Smooth muscle cell (in vitro differentiated cells): ENCODE measurements around the gene NAT10. TPM values are rescaled to one million over a fixed set of nuclear protein-coding genes. Genes with fewer than 3 reads are reported as not detected.

ENCODE experiments used
- DNase-seq: peaks from one replicate; lab custom pipeline; 2025; ENCODE audit not compliant: unreplicated experiment; lab: John Stamatoyannopoulos, UW
- H2AFZ ChIP-seq: fragments of 200-600 bp; sonication (generic); 2 replicates; pipeline ENCODE4 v1.6.0; 2016; ENCODE audit warnings: antibody characterized with exemption, low read depth, mild to moderate bottlenecking
- H3F3A ChIP-seq: fragments of 200-600 bp; sonication (generic); 2 replicates; pipeline ENCODE4 v1.6.0; 2017; ENCODE audit warnings: antibody characterized with exemption, low read depth
- H3K27ac ChIP-seq: fragments of 200-600 bp; sonication (generic); 2 replicates; pipeline ENCODE4 v1.5.1; 2016; ENCODE audit warnings: low read depth, mild to moderate bottlenecking
- H3K27me3 ChIP-seq: fragments of 200-600 bp; sonication (generic); 2 replicates; pipeline ENCODE4 v1.6.1; 2016; ENCODE audit warnings: low read depth, mild to moderate bottlenecking
- H3K36me3 ChIP-seq: fragments of 200-600 bp; sonication (generic); 2 replicates; pipeline ENCODE4 v1.5.1; 2016; ENCODE audit warnings: low read depth
- H3K4me1 ChIP-seq: fragments of 200-600 bp; sonication (generic); 2 replicates; pipeline ENCODE4 v1.5.1; 2016; ENCODE audit warnings: low read depth
- H3K4me2 ChIP-seq: fragments of 200-600 bp; sonication (generic); 2 replicates; pipeline ENCODE4 v1.6.0; 2016; ENCODE audit warnings: mild to moderate bottlenecking
- H3K4me3 ChIP-seq: fragments of 200-600 bp; sonication (generic); 2 replicates; pipeline ENCODE4 v1.5.1; 2016; ENCODE audit warnings: mild to moderate bottlenecking
- H3K79me2 ChIP-seq: fragments of 200-600 bp; sonication (generic); 2 replicates; pipeline ENCODE4 v1.6.0; 2016; ENCODE audit warnings: low read depth, mild to moderate bottlenecking
- H3K9ac ChIP-seq: fragments of 200-600 bp; sonication (generic); 2 replicates; pipeline ENCODE4 v1.6.0; 2016; ENCODE audit warnings: low read depth
- H3K9me3 ChIP-seq: fragments of 200-600 bp; sonication (generic); replicated peaks from 2 replicates; pipeline ENCODE4 v1.5.1; 2016; ENCODE audit warnings: low read depth
- H4K20me1 ChIP-seq: fragments of 200-600 bp; sonication (generic); 2 replicates; pipeline ENCODE4 v1.6.0; 2016; ENCODE audit warnings: low read depth
- WGBS: methylation state at CpG from one replicate; pipeline ENCODE4 v1.1.7; 2016; ENCODE audit warnings: low lambda C conversion rate; 5-methylcytosine and 5-hydroxymethylcytosine counted together
- polyA plus RNA-seq: library from polyadenylated mRNA; unstranded; fragments of >200 nt; fragmentation: Nextera tagmentation; extraction: Ambion mirVana; gene quantifications from 2 replicates; pipeline ENCODE4 v1.2.1, GENCODE V29; 2016
- total RNA-seq: library from RNA; depleted of rRNA; stranded (reverse); fragments of >200 nt; gene quantifications from 2 replicates; pipeline ENCODE4 v1.2.3, GENCODE V29; 2014
- TF ChIP-seq, protein P1 (sequence below): fragments of 200-600 bp; sonication (generic); IDR thresholded peaks from 2 replicates; pipeline ENCODE4 v1.5.1; 2017; ENCODE audit warnings: borderline replicate concordance, mild to moderate bottlenecking, antibody characterized with exemption; ENCODE audit not compliant: insufficient read depth, poor library complexity, severe bottlenecking

NAT10 gene
- total and polyA plus RNA-seq, 2 experiments from 2014 or later: 16.4 to 20.9 TPM

DNA sequence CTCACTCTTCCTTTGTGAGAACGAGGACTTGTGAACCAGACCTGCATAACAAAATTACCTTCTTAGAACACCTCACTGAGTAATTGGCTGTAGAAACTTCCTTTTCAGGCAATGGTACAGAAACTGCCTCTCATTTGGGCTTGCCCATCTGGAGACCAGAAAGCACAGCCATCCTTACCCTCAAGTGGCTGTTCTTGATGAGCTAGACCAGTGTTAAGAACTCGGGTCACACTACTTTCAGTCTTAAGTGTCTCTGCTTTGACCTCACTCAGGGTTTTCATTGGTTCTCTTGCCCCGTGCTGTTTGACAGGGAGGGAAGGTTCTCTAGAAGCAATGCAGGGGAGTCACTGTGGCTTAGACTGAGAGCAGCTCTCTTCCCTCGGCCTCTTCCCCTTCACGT, 29.3 kb downstream of the NAT10 start:
- Histone ChIP-seq H3F3A (no peaks in the 10 kb centered on the region), H3K27ac (no peak overlapping the region), H3K79me2 (no peaks in the 10 kb centered on the region), H3K4me1 (no peaks in the 10 kb centered on the region), H2AFZ (no peak overlapping the region), H3K4me2 (no peak overlapping the region), H3K4me3 (no peak overlapping the region), H4K20me1 (no peaks in the 10 kb centered on the region), H3K9me3 (no peaks in the 10 kb centered on the region), H3K36me3 (no peaks in the 10 kb centered on the region), H3K27me3 (no peaks in the 10 kb centered on the region), H3K9ac (no peak overlapping the region)
- DNase-seq: no peak
- TF ChIP-seq, protein P1, sequence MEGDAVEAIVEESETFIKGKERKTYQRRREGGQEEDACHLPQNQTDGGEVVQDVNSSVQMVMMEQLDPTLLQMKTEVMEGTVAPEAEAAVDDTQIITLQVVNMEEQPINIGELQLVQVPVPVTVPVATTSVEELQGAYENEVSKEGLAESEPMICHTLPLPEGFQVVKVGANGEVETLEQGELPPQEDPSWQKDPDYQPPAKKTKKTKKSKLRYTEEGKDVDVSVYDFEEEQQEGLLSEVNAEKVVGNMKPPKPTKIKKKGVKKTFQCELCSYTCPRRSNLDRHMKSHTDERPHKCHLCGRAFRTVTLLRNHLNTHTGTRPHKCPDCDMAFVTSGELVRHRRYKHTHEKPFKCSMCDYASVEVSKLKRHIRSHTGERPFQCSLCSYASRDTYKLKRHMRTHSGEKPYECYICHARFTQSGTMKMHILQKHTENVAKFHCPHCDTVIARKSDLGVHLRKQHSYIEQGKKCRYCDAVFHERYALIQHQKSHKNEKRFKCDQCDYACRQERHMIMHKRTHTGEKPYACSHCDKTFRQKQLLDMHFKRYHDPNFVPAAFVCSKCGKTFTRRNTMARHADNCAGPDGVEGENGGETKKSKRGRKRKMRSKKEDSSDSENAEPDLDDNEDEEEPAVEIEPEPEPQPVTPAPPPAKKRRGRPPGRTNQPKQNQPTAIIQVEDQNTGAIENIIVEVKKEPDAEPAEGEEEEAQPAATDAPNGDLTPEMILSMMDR: no peak
- 96% methylated on average over 5 of the region's 5 CpGs for WGBS

DNA sequence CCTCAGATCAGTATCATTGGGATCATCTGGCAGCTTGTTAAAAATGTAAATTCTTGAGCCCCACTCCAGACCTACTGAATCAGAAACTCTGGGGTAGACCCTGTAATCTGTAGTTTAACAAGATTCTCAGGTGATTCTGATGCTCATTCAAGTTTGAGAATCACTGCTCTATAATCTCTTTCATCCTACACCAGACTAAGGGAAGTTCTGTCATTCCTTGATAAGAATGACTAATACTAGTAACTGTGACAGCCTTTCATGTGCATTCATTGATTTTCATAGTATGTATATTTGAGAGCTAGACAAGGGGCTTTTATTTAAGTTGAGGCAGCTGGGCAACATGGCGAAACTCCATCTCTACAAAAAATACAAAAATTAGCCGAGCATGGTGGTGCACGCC, 30.0 kb downstream of the NAT10 start:
- no peak for DNase-seq
- Histone ChIP-seq H2AFZ (no peak overlapping the region), H3K79me2 (no peaks in the 10 kb centered on the region), H3K27me3 (no peaks in the 10 kb centered on the region), H3K36me3 (no peaks in the 10 kb centered on the region), H3F3A (no peaks in the 10 kb centered on the region), H3K27ac (no peak overlapping the region), H4K20me1 (no peaks in the 10 kb centered on the region), H3K9ac (no peak overlapping the region), H3K9me3 (no peaks in the 10 kb centered on the region), H3K4me1 (no peaks in the 10 kb centered on the region), H3K4me3 (no peak overlapping the region), H3K4me2 (no peak overlapping the region)
- TF ChIP-seq, protein P1: no peak
- 97% methylated on average over 3 of the region's 3 CpGs for WGBS

DNA sequence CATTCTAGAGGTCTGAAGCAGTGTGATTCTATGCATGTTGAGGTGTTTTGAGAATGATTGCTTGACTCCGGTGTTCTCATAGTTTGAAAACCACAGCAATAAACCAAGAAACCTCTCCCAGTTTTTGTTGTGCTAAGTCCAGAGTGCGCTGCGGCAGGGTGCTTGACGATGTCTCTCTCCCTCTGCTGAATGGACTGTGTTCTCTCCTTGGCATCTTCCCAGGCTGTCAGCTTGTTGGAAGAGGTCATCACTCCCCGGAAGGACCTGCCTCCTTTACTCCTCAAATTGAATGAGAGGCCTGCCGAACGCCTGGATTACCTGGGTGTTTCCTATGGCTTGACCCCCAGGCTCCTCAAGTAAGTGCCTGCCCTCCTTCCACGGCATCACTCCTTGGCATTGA, 31.0 kb downstream of the NAT10 start:
- Histone ChIP-seq H3K27me3 (no peaks in the 10 kb centered on the region), H3K27ac (no peak overlapping the region), H3K9ac (no peak overlapping the region), H3K4me1 (no peaks in the 10 kb centered on the region), H3K4me2 (no peak overlapping the region), H3K9me3 (no peaks in the 10 kb centered on the region), H3K36me3 (no peaks in the 10 kb centered on the region), H2AFZ (no peak overlapping the region), H3K4me3 (no peak overlapping the region), H3K79me2 (no peaks in the 10 kb centered on the region), H4K20me1 (no peaks in the 10 kb centered on the region), H3F3A (no peaks in the 10 kb centered on the region)
- WGBS: 97% methylated on average over 8 of the region's 8 CpGs
- DNase-seq: no peak
- TF ChIP-seq, protein P1: no peak

DNA sequence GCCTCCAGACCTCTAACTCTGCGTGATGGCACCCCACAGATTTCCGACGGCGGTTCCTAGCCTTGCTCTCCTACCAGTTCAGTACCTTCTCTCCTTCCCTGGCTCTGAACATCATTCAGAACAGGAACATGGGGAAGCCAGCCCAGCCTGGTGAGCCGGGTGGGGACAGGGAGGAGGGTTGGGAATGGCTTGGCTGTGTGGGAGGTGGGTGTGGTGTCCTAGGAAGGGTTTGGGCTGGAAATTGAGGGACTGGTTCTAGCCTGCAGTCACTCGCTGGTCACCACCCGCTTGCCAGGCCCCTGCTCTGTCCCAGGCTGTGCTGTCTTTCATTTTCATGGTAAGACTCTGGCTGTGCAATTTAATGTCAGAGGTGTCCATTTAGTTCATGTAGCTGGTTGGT, 33.9 kb downstream of the NAT10 start:
- Histone ChIP-seq H3K4me3 (no peak overlapping the region), H3K27me3 (no peaks in the 10 kb centered on the region), H3K4me1 (no peaks in the 10 kb centered on the region), H3K79me2 (no peaks in the 10 kb centered on the region), H3K9me3 (no peaks in the 10 kb centered on the region), H2AFZ (no peak overlapping the region), H4K20me1 (no peaks in the 10 kb centered on the region), H3K27ac (no peak overlapping the region), H3F3A (no peaks in the 10 kb centered on the region), H3K36me3 (no peaks in the 10 kb centered on the region), H3K4me2 (no peak overlapping the region), H3K9ac (no peak overlapping the region)
- no peak for DNase-seq
- TF ChIP-seq, protein P1: no peak
- WGBS: 97% methylated on average over 7 of the region's 7 CpGs
